Prostate gland (tissue), 2 donors: ENCODE results near the gene ITGB4.

Experiments
- POLR2A ChIP-seq: fragments of 450-650 bp; IDR thresholded peaks from one replicate; pipeline ENCODE4 v1.6.1; 2016; ENCODE audit warnings: antibody characterized with exemption, mild to moderate bottlenecking
- POLR2AphosphoS5 ChIP-seq: sonication (generic); formaldehyde crosslinking; IDR thresholded peaks from one replicate; pipeline ENCODE4 v1.6.1; 2017; ENCODE audit warnings: antibody characterized with exemption
- TF ChIP-seq, protein P1 (sequence below), 4 experiments: fragments of 200-600 bp in 2 of 4; fragments of 450-650 bp in 2 of 4; sonication (generic) in 2 of 4; IDR thresholded peaks; 1 replicate in 3 of 4; 2 replicates in 1 of 4; pipeline ENCODE4 v1.5.1; 2016 to 2019; ENCODE audit warnings: antibody characterized with exemption in 4 of 4, mild to moderate bottlenecking in 2 of 4, moderate library complexity in 2 of 4

DNA sequence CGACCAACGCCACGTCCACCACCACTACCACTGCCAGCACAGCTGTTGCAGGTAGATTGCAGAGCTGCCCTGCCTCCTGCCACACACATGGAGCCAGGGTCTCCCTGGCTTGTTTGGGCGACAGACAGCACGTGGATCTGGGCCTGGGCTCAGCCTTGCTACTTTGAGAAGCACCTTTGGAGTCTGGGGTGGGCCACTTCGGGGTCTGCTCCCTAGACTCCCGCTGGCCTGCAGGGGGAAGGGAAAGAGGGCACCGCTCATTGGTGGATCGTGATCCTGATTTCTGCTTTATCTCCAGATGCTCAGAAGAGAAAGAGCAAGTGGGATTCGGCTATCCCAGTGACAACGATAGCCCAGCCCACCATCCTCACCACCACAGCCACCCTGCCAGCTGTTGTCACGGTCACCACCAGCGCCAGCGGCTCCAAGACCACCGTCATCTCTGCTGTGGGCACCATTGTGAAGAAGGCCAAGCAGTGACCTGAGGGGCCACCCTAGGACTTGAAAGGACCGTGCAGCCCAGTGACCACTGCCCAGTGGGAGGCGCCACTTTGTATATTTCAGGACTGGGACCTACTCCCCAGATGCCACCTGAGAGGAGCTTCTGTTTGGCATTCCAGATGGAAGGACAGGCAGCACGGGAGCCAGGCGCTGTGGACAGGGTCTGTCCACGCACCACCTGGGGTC lies 15.1 kb upstream of the ITGB4 start:
- TF ChIP-seq, protein P1, sequence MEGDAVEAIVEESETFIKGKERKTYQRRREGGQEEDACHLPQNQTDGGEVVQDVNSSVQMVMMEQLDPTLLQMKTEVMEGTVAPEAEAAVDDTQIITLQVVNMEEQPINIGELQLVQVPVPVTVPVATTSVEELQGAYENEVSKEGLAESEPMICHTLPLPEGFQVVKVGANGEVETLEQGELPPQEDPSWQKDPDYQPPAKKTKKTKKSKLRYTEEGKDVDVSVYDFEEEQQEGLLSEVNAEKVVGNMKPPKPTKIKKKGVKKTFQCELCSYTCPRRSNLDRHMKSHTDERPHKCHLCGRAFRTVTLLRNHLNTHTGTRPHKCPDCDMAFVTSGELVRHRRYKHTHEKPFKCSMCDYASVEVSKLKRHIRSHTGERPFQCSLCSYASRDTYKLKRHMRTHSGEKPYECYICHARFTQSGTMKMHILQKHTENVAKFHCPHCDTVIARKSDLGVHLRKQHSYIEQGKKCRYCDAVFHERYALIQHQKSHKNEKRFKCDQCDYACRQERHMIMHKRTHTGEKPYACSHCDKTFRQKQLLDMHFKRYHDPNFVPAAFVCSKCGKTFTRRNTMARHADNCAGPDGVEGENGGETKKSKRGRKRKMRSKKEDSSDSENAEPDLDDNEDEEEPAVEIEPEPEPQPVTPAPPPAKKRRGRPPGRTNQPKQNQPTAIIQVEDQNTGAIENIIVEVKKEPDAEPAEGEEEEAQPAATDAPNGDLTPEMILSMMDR (IDR thresholded peaks at IDR 0.05): no peak
- no peak for TF ChIP-seq POLR2A
- TF ChIP-seq POLR2AphosphoS5: no peak
